Left lobe of liver (tissue), 2 donors: Measurements from ENCODE around the gene PHIP. TPM values are rescaled to one million over a fixed set of nuclear protein-coding genes. Genes with fewer than 3 reads are reported as not detected.

Source experiments
- ATAC-seq: fragments of 200-7000 bp; cut with Tn5 transposase; one replicate; pipeline ENCODE4 v1.9.1; 2020; ENCODE audit warnings: mild to moderate bottlenecking, moderate library complexity
- DNase-seq: peaks from one replicate; pipeline ENCODE4 v3.0.0-alpha.2; 2020; ENCODE audit warnings: low spot score
- total RNA-seq: library from RNA; stranded (reverse); gene quantifications from one replicate; pipeline ENCODE4 v1.2.1, GENCODE V29; 2021
- donor health status: DM: no; HTN: no; CAD: no; lungs with moderate emphysema.
- donor health status: DM: no; HTN: yes; CAD: no.

Gene PHIP
- total RNA-seq, 1 donor from 2014 or later, result 4.9 TPM

DNA sequence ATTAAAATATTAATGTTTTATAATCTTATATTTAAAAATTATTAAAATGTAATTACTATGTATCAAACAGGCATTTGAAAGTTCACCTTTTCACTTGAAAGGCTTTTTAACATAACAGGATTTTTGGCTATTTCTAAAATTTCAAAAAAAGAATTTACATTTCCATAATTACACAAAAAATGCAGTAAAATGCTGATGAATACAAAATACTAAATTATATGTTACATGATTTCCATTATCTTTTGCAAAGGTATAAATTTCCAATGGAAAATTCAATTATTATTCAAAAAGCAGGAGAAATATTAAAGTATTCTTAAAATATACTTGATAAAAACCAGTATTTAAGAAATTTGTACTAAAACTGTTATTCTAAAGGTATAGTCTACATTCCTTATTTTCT lies 66.1 kb downstream of the PHIP start:
- DNase-seq (no peak), ATAC-seq (no peak)

- ATAC-seq (no peak), DNase-seq (no peak)
Measured at GRCh38 chr6:79010422-79010821, 67.6 kb downstream of the PHIP start.

DNA sequence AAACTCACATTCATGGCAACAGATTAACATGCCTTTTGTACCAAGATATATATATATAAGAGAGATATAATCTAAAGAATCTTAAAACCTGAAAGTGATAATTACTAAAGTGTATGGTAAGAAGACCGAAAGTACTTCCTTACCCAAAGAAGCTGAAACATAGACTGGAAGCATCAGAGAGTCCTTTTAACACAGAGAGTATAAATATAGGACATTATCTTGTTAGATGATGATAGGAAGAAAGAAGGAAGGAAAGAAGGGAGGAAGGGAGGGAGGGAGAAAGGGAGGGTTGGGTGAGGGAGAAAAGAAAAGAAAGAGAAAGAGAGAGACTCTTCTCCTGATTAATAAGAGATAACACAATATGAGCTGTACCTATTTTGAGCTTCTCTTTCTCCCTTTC lies 68.2 kb downstream of the PHIP start:
- DNase-seq (no peak), ATAC-seq (no peak)

DNA sequence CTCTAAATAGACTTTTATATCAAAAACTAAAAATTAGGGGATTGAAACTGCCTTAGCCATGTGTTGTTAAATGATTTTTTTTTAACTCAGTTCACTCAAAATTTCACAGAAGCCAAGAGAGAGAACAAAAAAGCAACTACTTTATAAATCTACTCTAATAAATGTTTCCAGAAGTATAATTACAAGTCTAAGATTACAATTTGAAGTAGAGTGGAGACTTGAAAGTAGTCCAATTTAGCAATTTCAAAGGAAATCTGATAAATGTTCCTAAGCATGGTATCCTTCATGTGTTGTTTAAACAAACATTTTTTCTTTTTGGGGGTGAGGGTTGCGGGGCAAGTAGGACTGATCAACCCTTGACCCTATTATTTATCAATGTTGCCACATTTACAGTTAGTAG lies 72.6 kb downstream of the PHIP start:
- ATAC-seq (no peak), DNase-seq (no peak)

GRCh38 chr6:79005024-79005423 lies 73.0 kb downstream of the PHIP start:
- DNase-seq, result no peak
- no peak for ATAC-seq

DNA sequence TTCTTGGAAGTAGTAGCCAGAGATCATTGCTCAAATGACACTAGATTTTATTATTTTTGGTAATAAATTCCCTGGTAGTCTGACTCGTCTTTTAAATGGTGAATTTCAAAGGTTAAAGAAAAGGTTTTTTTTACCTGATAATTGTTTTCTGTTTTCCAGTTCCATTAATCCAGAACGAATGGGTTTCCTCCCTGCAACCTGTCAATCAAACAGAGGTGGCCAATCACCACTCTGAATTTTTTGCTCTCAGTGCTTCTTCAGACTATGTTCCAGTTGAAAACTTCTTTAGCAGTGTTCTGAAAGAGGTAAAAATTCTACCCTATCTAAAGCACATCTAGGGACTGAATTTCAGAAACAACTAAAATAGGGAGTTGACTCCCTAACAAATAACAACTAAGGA lies 73.8 kb downstream of the PHIP start:
- DNase-seq (no peak), ATAC-seq (no peak)

GRCh38 chr6:79001415-79001814 lies 76.6 kb downstream of the PHIP start:
- ATAC-seq (no peak), DNase-seq (no peak)

DNA sequence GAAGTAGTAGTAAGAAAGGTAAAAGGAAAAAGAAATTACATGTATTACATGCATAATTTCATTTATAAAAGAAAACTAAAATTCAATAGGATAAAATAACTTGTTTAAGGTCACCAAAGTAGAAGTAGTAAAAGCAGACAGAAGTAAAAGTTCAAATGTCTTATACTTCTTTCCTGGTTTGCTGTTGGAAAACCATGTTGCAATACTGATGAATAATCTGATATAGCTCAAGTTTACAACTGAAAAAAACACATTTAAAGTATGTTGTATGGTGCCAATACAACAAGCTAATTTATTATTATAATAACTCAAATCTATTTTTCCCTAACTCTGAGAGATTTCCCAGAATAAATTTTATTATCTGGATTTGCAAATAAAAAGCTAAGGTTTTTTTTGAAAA lies 78.3 kb downstream of the PHIP start:
- ATAC-seq, result no peak

GRCh38 chr6:78995946-78996345 lies 82.1 kb downstream of the PHIP start:
- DNase-seq (no peak), ATAC-seq (no peak)

More for the DNA sequence above, 78.3 kb downstream of the PHIP start:
- DNase-seq, result no peak

DNA sequence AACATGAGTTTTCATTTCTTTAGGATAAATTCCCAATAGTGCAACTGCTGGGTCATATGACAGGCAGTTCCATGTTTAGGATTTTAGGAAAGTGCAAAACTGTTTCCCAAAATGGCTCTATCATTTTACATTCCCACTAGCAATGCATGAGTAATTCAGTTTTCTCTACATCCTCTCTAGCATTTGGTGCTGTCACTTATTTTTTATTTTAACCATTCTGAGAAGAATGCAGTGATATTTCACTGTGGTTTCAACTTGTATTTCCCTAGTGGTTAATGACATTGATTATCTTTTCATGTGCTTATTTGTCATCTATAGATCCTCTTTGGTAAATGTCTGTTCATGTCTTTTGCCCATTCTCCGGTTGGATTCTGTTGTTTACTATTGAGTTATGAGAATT lies 82.7 kb downstream of the PHIP start:
- no peak for ATAC-seq
- DNase-seq, result no peak

- ATAC-seq (no peak), DNase-seq (no peak)
Measured at GRCh38 chr6:78993955-78994354, 84.1 kb downstream of the PHIP start.

- DNase-seq (no peak), ATAC-seq (no peak)
Measured at GRCh38 chr6:78989191-78989590, 88.9 kb downstream of the PHIP start.

GRCh38 chr6:78986161-78986560 lies 91.9 kb downstream of the PHIP start:
- DNase-seq, result no peak
- ATAC-seq, result no peak

DNA sequence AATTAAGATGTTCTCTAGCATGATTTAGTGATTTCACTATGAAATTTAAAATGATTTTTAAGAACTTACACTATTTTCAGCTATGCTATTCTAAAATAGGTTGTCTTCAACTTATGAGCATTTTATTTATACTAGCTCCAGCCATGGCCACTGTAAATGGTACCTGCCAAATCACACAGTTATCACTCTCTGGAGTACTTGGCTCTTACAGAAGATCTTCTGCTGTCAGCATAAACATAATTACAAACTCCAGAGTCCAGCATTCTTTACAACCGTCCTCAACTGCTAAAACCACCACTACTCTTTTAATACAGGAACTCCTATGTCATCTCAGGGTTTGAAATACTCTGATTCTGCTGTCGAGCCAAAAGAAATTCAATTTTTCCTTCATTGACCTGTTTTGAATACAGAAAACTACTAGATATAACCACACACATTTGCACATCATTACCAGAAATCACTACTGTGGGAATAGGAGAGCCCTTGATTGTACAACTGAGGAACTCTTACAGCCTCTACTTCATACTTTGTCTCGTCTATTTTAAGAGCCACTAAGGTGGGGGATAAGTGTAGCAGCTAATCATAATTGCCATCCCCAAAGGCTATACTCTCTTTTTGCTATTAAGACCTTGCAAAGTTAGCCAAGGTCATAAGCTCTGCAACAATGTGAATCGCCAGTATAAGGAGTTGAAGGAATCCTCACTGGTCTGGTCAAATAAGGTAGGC lies 93.7 kb downstream of the PHIP start:
- ATAC-seq, result no peak

GRCh38 chr6:78967191-78967590 lies 110.9 kb downstream of the PHIP start:
- DNase-seq (no peak), ATAC-seq (no peak)

More for the DNA sequence above, 93.7 kb downstream of the PHIP start:
- DNase-seq, result no peak

DNA sequence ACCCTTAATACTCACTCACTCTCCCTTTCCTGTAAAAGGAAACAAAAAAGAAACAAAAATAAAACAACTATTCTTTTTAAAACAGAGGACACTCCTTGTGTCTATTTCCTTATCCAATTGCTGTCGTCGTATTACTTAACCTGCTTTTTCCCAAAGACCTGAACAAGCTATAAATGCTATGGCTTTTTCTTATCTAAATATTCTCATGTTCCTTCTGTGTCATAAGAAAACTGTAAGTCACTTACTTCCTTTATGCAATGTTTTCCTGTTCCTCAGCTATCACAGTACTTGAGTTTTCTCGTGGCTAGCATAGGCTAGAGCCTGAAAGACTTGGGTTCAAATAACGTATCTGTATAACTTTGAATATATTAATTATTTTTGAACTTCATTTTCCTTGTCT lies 111.5 kb downstream of the PHIP start:
- ATAC-seq (no peak), DNase-seq (no peak)

DNA sequence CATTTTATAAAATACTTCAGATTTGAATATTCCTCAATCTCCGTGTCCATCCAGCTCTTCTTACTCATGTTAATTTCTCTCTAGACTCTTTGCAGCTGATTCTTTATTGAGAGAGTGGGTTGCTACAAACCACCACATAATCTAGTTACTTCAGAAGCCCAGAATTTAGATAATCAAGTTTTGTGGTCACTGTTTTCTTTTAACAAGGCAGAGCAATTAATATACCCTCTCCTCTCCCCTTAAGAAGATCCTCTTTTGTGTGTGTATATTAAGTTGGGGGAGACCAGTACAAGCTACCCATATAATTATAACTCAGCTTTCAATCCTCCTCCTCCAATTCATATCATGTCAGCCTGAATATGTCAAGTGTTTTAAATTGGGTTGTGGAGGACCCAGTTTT lies 115.6 kb downstream of the PHIP start:
- no peak for DNase-seq

GRCh38 chr6:78954740-78955139 lies 123.3 kb downstream of the PHIP start:
- no peak for ATAC-seq
- DNase-seq, result no peak

More for the DNA sequence above, 115.6 kb downstream of the PHIP start:
- ATAC-seq, result no peak

GRCh38 chr6:78953798-78954197 lies 124.3 kb downstream of the PHIP start:
- DNase-seq (no peak), ATAC-seq (no peak)

DNA sequence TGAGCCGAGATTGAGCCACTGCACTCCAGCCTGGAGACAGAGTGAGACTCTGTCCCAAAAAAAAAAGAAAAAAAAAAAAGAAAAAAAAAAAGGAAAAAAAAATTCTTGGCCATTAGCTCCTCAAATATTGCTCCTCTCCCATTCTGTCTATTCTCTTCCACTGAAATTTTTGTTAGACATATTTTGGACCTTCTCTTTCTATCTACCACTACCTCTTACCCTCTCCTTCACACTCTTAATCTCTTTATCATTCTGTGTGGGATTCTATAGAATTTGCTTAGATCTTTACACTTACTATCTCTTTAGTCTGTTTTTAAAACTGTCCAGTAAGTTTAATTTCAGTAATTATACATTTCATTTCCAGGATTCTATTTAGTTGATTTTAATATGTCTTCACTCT lies 125.7 kb downstream of the PHIP start:
- no peak for ATAC-seq
- no peak for DNase-seq

GRCh38 chr6:78948785-78949184 lies 129.3 kb downstream of the PHIP start:
- ATAC-seq (no peak), DNase-seq (no peak)

DNA sequence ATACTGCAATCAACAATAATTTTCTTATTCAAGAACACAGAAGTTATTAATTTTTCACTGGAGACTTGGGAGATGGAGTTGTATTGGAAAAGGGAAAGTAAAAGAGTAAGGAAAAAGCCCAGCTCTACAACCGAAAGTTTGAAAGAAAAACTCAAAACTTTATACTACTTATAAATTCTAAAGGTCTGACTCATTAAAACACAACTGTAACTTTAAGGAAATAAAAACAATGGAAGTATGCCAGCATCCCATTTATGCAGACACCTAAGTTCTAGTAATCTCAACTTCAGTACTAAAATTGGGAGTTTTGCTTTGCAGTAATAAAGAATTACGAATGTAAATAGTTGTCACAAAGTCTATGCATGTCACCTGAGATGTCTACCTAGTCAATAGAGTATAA lies 130.1 kb downstream of the PHIP start:
- DNase-seq (no peak), ATAC-seq (no peak)

DNA sequence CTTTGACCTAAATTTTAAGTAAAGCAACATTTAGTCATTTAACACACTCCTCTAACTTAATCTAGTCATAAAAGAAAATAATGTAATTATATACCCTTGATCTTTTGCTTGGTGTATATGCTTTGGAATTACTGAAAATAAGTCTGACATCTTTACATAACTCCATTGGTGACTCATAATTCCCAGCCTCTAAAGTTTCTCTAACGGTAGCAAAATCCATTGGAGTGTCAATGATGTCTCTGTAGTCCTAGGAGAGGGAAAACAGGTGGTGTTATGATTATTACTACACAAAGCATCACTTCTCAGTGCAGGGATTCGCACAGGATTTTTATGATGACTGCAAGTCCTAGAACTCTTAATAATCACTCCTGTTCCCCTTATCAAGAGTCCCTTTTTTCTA lies 130.5 kb downstream of the PHIP start:
- ATAC-seq (no peak), DNase-seq (no peak)
